GM19324 (cell line): ENCODE results near the gene DTNBP1.
"Not testable (repeated sequence)": the region's sequence is repeated elsewhere in the genome, so short reads cannot be mapped to it uniquely, and the experiment has no call there.

Source experiments
- ATAC-seq: cut with Tn5 transposase; IDR thresholded peaks from one replicate; pipeline ENCODE4 v1.9.1; 2021; ENCODE audit warnings: mild to moderate bottlenecking, moderate library complexity; ENCODE audit not compliant: unreplicated experiment, low FRiP score

Gene DTNBP1

GRCh38 chr6:15668918-15669317 lies 6.1 kb upstream of the DTNBP1 start:
- no peak for ATAC-seq

- ATAC-seq, result not testable (repeated sequence)
Observed at GRCh38 chr6:15666896-15667295, 4.1 kb upstream of the DTNBP1 start.

- ATAC-seq, result no peak
Observed at GRCh38 chr6:15665237-15665636, 2.4 kb upstream of the DTNBP1 start.

- ATAC-seq, result no peak
Observed at GRCh38 chr6:15663130-15663871, 473 bp upstream of the DTNBP1 start.

GRCh38 chr6:15661853-15662325 lies 939 bp downstream of the DTNBP1 start:
- ATAC-seq, result no peak

GRCh38 chr6:15659181-15659580 lies 3.6 kb downstream of the DTNBP1 start:
- no peak for ATAC-seq

GRCh38 chr6:15658181-15658744 lies 4.6 kb downstream of the DTNBP1 start:
- no peak for ATAC-seq

- ATAC-seq, result no peak
Observed at GRCh38 chr6:15657290-15657689, 5.5 kb downstream of the DTNBP1 start.

GRCh38 chr6:15656145-15656544 lies 6.7 kb downstream of the DTNBP1 start:
- ATAC-seq, result no peak

- no peak for ATAC-seq
Observed at GRCh38 chr6:15654250-15654649, 8.6 kb downstream of the DTNBP1 start.

GRCh38 chr6:15653581-15653980 lies 9.2 kb downstream of the DTNBP1 start:
- peak; percentile 70 for ATAC-seq

- ATAC-seq, result not testable (repeated sequence)
Observed at GRCh38 chr6:15650004-15650559, 12.7 kb downstream of the DTNBP1 start.

- no peak for ATAC-seq
Observed at GRCh38 chr6:15644904-15645303, 17.9 kb downstream of the DTNBP1 start.

- ATAC-seq, result no peak
Observed at GRCh38 chr6:15643542-15643941, 19.3 kb downstream of the DTNBP1 start.

- ATAC-seq, result no peak
Observed at GRCh38 chr6:15642276-15642675, 20.6 kb downstream of the DTNBP1 start.

GRCh38 chr6:15638373-15638772 lies 24.5 kb downstream of the DTNBP1 start:
- ATAC-seq, result no peak

- no peak for ATAC-seq
Observed at GRCh38 chr6:15631432-15631831, 31.4 kb downstream of the DTNBP1 start.

GRCh38 chr6:15630202-15630601 lies 32.6 kb downstream of the DTNBP1 start:
- ATAC-seq, result no peak

- no peak for ATAC-seq
Observed at GRCh38 chr6:15629487-15629886, 33.3 kb downstream of the DTNBP1 start.

GRCh38 chr6:15628499-15629131 lies 34.2 kb downstream of the DTNBP1 start:
- ATAC-seq, result no peak

GRCh38 chr6:15627821-15628220 lies 35.0 kb downstream of the DTNBP1 start:
- no peak for ATAC-seq
